HEK293 (cell line): Measurements from ENCODE around the gene TJP3.

ENCODE experiments used
- BCL11A ChIP-seq: fragments of 450-650 bp; formaldehyde crosslinking; IDR thresholded peaks from 2 replicates; pipeline ENCODE4 v1.5.1; 2016; ENCODE audit warnings: low read depth, missing biosample characterization, missing genetic modification characterization
- HOXA7 ChIP-seq: sonication (generic); formaldehyde crosslinking; IDR thresholded peaks from 2 replicates; pipeline ENCODE4 v1.8.1; 2022; ENCODE audit warnings: missing genetic modification reagents, borderline replicate concordance
- MYNN ChIP-seq: fragments of 450-650 bp; formaldehyde crosslinking; IDR thresholded peaks from 2 replicates; pipeline ENCODE4 v1.5.1; 2016; ENCODE audit warnings: missing biosample characterization, missing genetic modification characterization, borderline replicate concordance
- RBAK ChIP-seq: fragments of 450-650 bp; formaldehyde crosslinking; IDR thresholded peaks from 2 replicates; pipeline ENCODE4 v1.5.1; 2016; ENCODE audit warnings: missing biosample characterization, missing genetic modification characterization
- REPIN1 ChIP-seq: fragments of 450-650 bp; formaldehyde crosslinking; IDR thresholded peaks from 2 replicates; pipeline ENCODE4 v1.5.1; 2017; ENCODE audit warnings: missing biosample characterization, missing genetic modification characterization, low read depth
- ZBTB1 ChIP-seq: fragments of 450-650 bp; formaldehyde crosslinking; IDR thresholded peaks from 2 replicates; pipeline ENCODE4 v1.5.1; 2016; ENCODE audit warnings: missing biosample characterization, missing genetic modification characterization
- ZBTB49 ChIP-seq: fragments of 450-650 bp; formaldehyde crosslinking; IDR thresholded peaks from 2 replicates; pipeline ENCODE4 v1.5.1; 2016; ENCODE audit warnings: missing biosample characterization, missing genetic modification characterization, low read depth
- ZBTB6 ChIP-seq: fragments of 450-650 bp; formaldehyde crosslinking; IDR thresholded peaks from 2 replicates; pipeline ENCODE4 v1.5.1; 2017; ENCODE audit warnings: missing biosample characterization, missing genetic modification characterization
- ZIC2 ChIP-seq: fragments of 450-650 bp; formaldehyde crosslinking; IDR thresholded peaks from 2 replicates; pipeline ENCODE4 v1.5.1; 2016; ENCODE audit warnings: missing biosample characterization, missing genetic modification characterization
- ZNF112 ChIP-seq: fragments of 450-650 bp; formaldehyde crosslinking; IDR thresholded peaks from 2 replicates; pipeline ENCODE4 v1.5.0; 2017; ENCODE audit warnings: missing biosample characterization, missing genetic modification characterization
- ZNF2 ChIP-seq: fragments of 450-650 bp; formaldehyde crosslinking; IDR thresholded peaks from 2 replicates; pipeline ENCODE4 v1.5.1; 2016; ENCODE audit warnings: missing biosample characterization, missing genetic modification characterization
- ZNF223 ChIP-seq: fragments of 450-650 bp; formaldehyde crosslinking; IDR thresholded peaks from 2 replicates; pipeline ENCODE4 v1.5.1; 2016; ENCODE audit warnings: missing biosample characterization, missing genetic modification characterization
- ZNF266 ChIP-seq: fragments of 450-650 bp; formaldehyde crosslinking; IDR thresholded peaks from 2 replicates; pipeline ENCODE4 v1.5.1; 2016; ENCODE audit warnings: missing biosample characterization, missing genetic modification characterization, low read depth
- ZNF302 ChIP-seq: fragments of 450-650 bp; formaldehyde crosslinking; IDR thresholded peaks from 2 replicates; pipeline ENCODE4 v1.5.1; 2016; ENCODE audit warnings: missing biosample characterization, missing genetic modification characterization, low read depth
- ZNF398 ChIP-seq: fragments of 450-650 bp; formaldehyde crosslinking; IDR thresholded peaks from 2 replicates; pipeline ENCODE4 v1.5.1; 2017; ENCODE audit warnings: missing biosample characterization, missing genetic modification characterization
- ZNF404 ChIP-seq: fragments of 450-650 bp; formaldehyde crosslinking; IDR thresholded peaks from 2 replicates; pipeline ENCODE4 v1.5.1; 2017; ENCODE audit warnings: missing biosample characterization, missing genetic modification characterization
- ZNF449 ChIP-seq: fragments of 450-650 bp; formaldehyde crosslinking; IDR thresholded peaks from 2 replicates; pipeline ENCODE4 v1.5.1; 2017; ENCODE audit warnings: missing biosample characterization, mild to moderate bottlenecking, missing genetic modification characterization, moderate library complexity
- ZNF48 ChIP-seq: fragments of 450-650 bp; formaldehyde crosslinking; IDR thresholded peaks from 2 replicates; pipeline ENCODE4 v1.5.1; 2016; ENCODE audit warnings: missing biosample characterization, missing genetic modification characterization
- ZNF544 ChIP-seq: fragments of 450-650 bp; formaldehyde crosslinking; IDR thresholded peaks from 2 replicates; pipeline ENCODE4 v1.5.0; 2017; ENCODE audit warnings: missing biosample characterization, missing genetic modification characterization
- ZNF548 ChIP-seq: fragments of 450-650 bp; formaldehyde crosslinking; IDR thresholded peaks from 2 replicates; pipeline ENCODE4 v1.5.1; 2016; ENCODE audit warnings: missing biosample characterization, missing genetic modification characterization
- ZNF555 ChIP-seq: fragments of 450-650 bp; formaldehyde crosslinking; conservative IDR thresholded peaks from 2 replicates; pipeline ENCODE4 v1.5.1; 2017; ENCODE audit warnings: missing biosample characterization, mild to moderate bottlenecking, missing genetic modification characterization, inconsistent platforms
- ZNF600 ChIP-seq: fragments of 450-650 bp; formaldehyde crosslinking; IDR thresholded peaks from 2 replicates; pipeline ENCODE4 v1.5.1; 2016; ENCODE audit warnings: missing biosample characterization, missing genetic modification characterization
- ZNF621 ChIP-seq: fragments of 450-650 bp; formaldehyde crosslinking; IDR thresholded peaks from 2 replicates; pipeline ENCODE4 v1.5.1; 2017; ENCODE audit warnings: missing biosample characterization, missing genetic modification characterization
- ZNF624 ChIP-seq: fragments of 450-650 bp; formaldehyde crosslinking; IDR thresholded peaks from 2 replicates; pipeline ENCODE4 v1.5.1; 2017; ENCODE audit warnings: missing biosample characterization, missing genetic modification characterization
- ZNF658 ChIP-seq: fragments of 450-650 bp; formaldehyde crosslinking; IDR thresholded peaks from 2 replicates; pipeline ENCODE4; 2016; ENCODE audit warnings: missing biosample characterization, missing genetic modification characterization
- ZNF768 ChIP-seq: fragments of 450-650 bp; formaldehyde crosslinking; IDR thresholded peaks from 2 replicates; pipeline ENCODE4 v1.5.1; 2018; ENCODE audit warnings: missing biosample characterization, mild to moderate bottlenecking, missing genetic modification characterization
- ZNF830 ChIP-seq: fragments of 450-650 bp; IDR thresholded peaks from 2 replicates; pipeline ENCODE4 v1.5.0; 2018; ENCODE audit warnings: missing biosample characterization, missing genetic modification characterization, low read depth, mild to moderate bottlenecking, moderate library complexity
- ZSCAN4 ChIP-seq: fragments of 450-650 bp; formaldehyde crosslinking; IDR thresholded peaks from 2 replicates; pipeline ENCODE4 v1.5.1; 2017; ENCODE audit warnings: missing biosample characterization, missing genetic modification characterization
- ZSCAN5A ChIP-seq: fragments of 450-650 bp; formaldehyde crosslinking; IDR thresholded peaks from 2 replicates; pipeline ENCODE4 v1.5.1; 2016; ENCODE audit warnings: missing biosample characterization, missing genetic modification characterization
- ZXDB ChIP-seq: fragments of 450-650 bp; formaldehyde crosslinking; IDR thresholded peaks from 2 replicates; pipeline ENCODE4 v1.5.1; 2016; ENCODE audit warnings: missing biosample characterization, missing genetic modification characterization

Gene TJP3

GRCh38 chr19:3785451-3785937, 77.3 kb downstream of the TJP3 start (continued):
- TF ChIP-seq ZNF398 (tag by site-specific recombination) (peak; percentile 94), ZXDB (peak; percentile 28; the same call in 1 of the 2 replicates), ZNF112 (tag by site-specific recombination) (no peak), ZNF266 (tag by site-specific recombination) (no peak), ZNF624 (tag by site-specific recombination) (no peak), ZNF658 (tag by site-specific recombination) (no peak), REPIN1 (tag by site-specific recombination) (no peak), ZBTB49 (tag by site-specific recombination) (no peak), ZNF302 (tag by site-specific recombination) (no peak), RBAK (no peak), MYNN (tag by site-specific recombination) (no peak), ZNF404 (tag by site-specific recombination) (no peak), ZNF223 (tag by site-specific recombination) (no peak), BCL11A (tag by site-specific recombination) (no peak), ZNF449 (tag by site-specific recombination) (no peak), ZNF544 (tag by site-specific recombination) (no peak), ZBTB1 (tag by site-specific recombination) (no peak), ZNF600 (no peak), ZIC2 (tag by site-specific recombination) (no peak), ZNF768 (tag by site-specific recombination) (0 out of 2 replicates have a peak, but pooled peaks have one; percentile 15), ZNF830 (no peak), ZSCAN4 (tag by site-specific recombination) (peak; percentile 42; the same call in 1 of the 2 replicates), ZNF555 (no peak), ZNF2 (tag by site-specific recombination) (0 out of 2 replicates have a peak, but pooled peaks have one; percentile 34), ZBTB6 (tag by site-specific recombination) (no peak), ZNF48 (tag by site-specific recombination) (no peak), ZNF621 (tag by site-specific recombination) (no peak), ZSCAN5A (no peak), ZNF548 (tag by site-specific recombination) (no peak), HOXA7 (CRISPR knock-in tag) (no peak)
